ENCODE measurements around the gene ANKRD53. TPM values are rescaled to one million over a fixed set of nuclear protein-coding genes. Genes with fewer than 3 reads are reported as not detected.

Gene ANKRD53
- total and polyA plus RNA-seq, 10 donors = 0.22 to 1.7 (median 0.80) TPM; not detected in 2

DNA sequence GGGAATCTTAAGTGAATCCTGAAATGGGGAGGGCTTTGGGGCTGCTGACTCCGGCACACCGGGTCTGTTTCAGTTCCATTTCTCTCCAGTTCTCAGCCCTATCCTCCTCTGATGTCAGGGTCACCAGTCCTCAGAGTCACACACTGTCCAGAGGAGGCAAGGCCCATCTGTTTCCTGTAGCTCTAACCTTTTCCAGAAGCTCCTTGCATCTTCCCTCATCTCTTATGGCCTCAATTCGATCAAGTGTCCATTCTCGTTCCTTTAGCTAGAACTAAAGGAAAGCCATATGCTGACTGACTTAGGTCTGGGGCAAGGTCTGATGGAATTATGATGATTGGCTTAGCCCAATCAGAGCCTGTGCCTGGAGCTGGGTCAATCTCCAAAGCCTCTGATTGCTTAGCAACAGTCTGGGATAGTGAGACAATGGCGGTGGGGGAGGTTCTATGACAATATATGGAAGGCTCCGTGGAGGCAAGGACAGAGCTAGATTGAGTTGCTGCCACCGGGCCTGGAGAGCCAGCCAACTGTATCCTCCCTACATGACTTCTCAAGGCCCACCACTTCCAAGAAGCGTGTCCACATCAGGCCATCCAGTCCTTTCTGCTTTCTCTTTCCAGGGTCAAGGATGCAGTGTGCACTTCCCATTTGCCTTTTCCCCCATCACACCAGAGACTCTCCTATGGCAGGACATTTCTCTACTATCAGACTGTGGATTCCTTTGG is 5.2 kb downstream of the ANKRD53 start:
- intact Hi-C loops (cut with DNase I; ENCODE audit: low total_unique reads) = no loop called here
- H3K36me3 ChIP-seq = peaks cover 0 to 42% (median 26%) of the 10 kb centered on the region in 6 donors
- no peak overlapping the region for H3K27ac ChIP-seq
- H3K4me3 ChIP-seq = no peak overlapping the region
- WGBS, 5 donors = 78 to 88% (median 82%) methylated on average over 8 of the region's 8 CpGs
- DNase-seq = no peak
- H3K4me1 ChIP-seq = peaks cover 4 to 26% (median 15%) of the 10 kb centered on the region in 6 donors
- H3K27me3 ChIP-seq (replicated peaks in 1 of 7) = peaks cover 0 to 4% (median 0%) of the 10 kb centered on the region in 7 donors
- TF ChIP-seq POLR2AphosphoS5 (IDR thresholded peaks at IDR 0.05) (no peak), POLR2A (IDR thresholded peaks at IDR 0.05) (no peak), CTCF (IDR thresholded peaks at IDR 0.05 in 8 of 11, conservative IDR thresholded peaks at IDR 0.05 in 3 of 11) (no peak)
- H3K9me3 ChIP-seq = no peaks in the 10 kb centered on the region

- Histone ChIP-seq H3K4me3 (no peak overlapping the region), H3K36me3 (peaks cover 0 to 47% (median 32%) of the 10 kb centered on the region in 6 donors), H3K27me3 (replicated peaks in 1 of 7) (no peaks in the 10 kb centered on the region), H3K27ac (no peak overlapping the region), H3K4me1 (peaks cover 4 to 21% (median 12%) of the 10 kb centered on the region in 6 donors), H3K9me3 (no peaks in the 10 kb centered on the region)
- intact Hi-C loops (cut with DNase I; ENCODE audit: low total_unique reads) = no loop called here
- no peak for DNase-seq
- TF ChIP-seq CTCF (IDR thresholded peaks at IDR 0.05 in 8 of 11, conservative IDR thresholded peaks at IDR 0.05 in 3 of 11) = no peak
- no peak for TF ChIP-seq POLR2A (IDR thresholded peaks at IDR 0.05)
- TF ChIP-seq POLR2AphosphoS5 (IDR thresholded peaks at IDR 0.05) = no peak
- 47 to 80% (median 74%) methylated on average over 3 of the region's 3 CpGs for WGBS, 5 donors
Observed at GRCh38 chr2:70984228-70984575, 5.8 kb downstream of the ANKRD53 start.

DNA sequence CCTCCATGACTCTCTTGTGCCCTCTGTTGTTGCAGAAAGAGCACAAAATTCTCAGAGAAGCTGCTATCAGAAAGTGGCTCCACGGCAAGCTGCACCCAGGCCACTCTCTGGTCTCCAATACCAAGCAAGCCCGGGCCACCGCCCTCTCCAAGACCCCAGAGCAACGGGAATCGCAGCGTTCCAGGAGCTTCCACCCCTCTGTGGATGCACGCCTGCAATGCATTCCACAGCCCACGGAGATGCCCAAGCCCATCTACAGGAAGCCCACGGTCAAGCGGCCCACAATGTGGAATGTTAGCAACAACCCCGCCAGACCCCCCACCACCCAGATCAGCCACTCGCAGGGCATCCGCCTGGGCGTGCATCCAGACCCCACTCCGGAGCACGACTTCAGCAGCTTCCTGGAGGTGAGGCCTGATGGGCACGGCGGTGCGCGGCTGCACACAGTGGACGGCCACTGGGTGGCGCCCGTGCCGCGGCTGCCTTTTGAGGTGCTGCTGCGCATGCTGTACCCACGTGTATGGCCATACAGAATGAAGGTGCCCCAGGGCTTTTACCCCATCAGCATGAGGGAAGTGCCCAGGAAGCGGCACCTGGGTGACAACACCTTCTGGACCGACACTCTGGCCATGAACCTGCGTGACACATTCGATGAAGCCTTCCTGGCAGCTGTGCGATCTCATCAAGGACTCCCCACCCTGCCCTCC is 6.3 kb downstream of the ANKRD53 start:
- H3K4me3 ChIP-seq = peak overlapping the region in 2 of 8 donors; percentile 10 to 43
- intact Hi-C loops (cut with DNase I; ENCODE audit: low total_unique reads) = no loop called here
- no peak overlapping the region for H3K27ac ChIP-seq
- 18 to 26% (median 22%) methylated on average over 25 to 32 of the region's 32 CpGs for WGBS, 5 donors
- DNase-seq = peak; percentile 95
- TF ChIP-seq POLR2AphosphoS5 (IDR thresholded peaks at IDR 0.05) = peak; percentile 42 to 82 (median 59)
- no peak for TF ChIP-seq POLR2A (IDR thresholded peaks at IDR 0.05)
- TF ChIP-seq CTCF (IDR thresholded peaks at IDR 0.05 in 8 of 11, conservative IDR thresholded peaks at IDR 0.05 in 3 of 11) = peak; percentile 57 to 96 (median 87)
- H3K4me1 ChIP-seq = peaks cover 4 to 20% (median 12%) of the 10 kb centered on the region in 6 donors
- H3K36me3 ChIP-seq = peaks cover 0 to 52% (median 37%) of the 10 kb centered on the region in 6 donors
- no peaks in the 10 kb centered on the region for H3K9me3 ChIP-seq
- no peaks in the 10 kb centered on the region for H3K27me3 ChIP-seq (replicated peaks in 1 of 7)

GRCh38 chr2:70985283-70985688 is 6.9 kb downstream of the ANKRD53 start:
- TF ChIP-seq CTCF (IDR thresholded peaks at IDR 0.05 in 8 of 11, conservative IDR thresholded peaks at IDR 0.05 in 3 of 11) = no peak
- TF ChIP-seq POLR2A (IDR thresholded peaks at IDR 0.05) = no peak
- Histone ChIP-seq H3K27me3 (replicated peaks in 1 of 7) (no peaks in the 10 kb centered on the region), H3K4me3 (no peak overlapping the region), H3K9me3 (no peaks in the 10 kb centered on the region), H3K4me1 (peaks cover 4 to 20% (median 12%) of the 10 kb centered on the region in 6 donors), H3K27ac (no peak overlapping the region), H3K36me3 (peaks cover 0 to 58% (median 41%) of the 10 kb centered on the region in 6 donors)
- WGBS, 5 donors = 66 to 89% (median 69%) methylated on average over 4 to 5 of the region's 5 CpGs
- intact Hi-C loops (cut with DNase I; ENCODE audit: low total_unique reads) = no loop called here
- DNase-seq = peak; percentile 63
